ENCODE results near the gene NAA60. TPM values are rescaled to one million over a fixed set of nuclear protein-coding genes. Genes with fewer than 3 reads are reported as not detected.

Gene NAA60
- polyA plus RNA-seq, 6 donors from 2014 or later = 17.0 to 48.8 (median 31.5) TPM

- DNase-seq = no peak
- Mint-ChIP-seq H3K36me3 (peaks cover 9 to 19% of the 10 kb centered on the region in 2 donors), H3K27ac (peak overlapping the region in 2 of 6 donors; percentile 73 to 83), H3K27me3 (no peaks in the 10 kb centered on the region), H3K9me3 (no peaks in the 10 kb centered on the region), H3K4me3 (no peak overlapping the region), H3K4me1 (peaks cover 0 to 5% (median under 1%) of the 10 kb centered on the region in 3 donors)
- no peak for ATAC-seq (ENCODE audit: low read depth in 2 of 2)
Measured at GRCh38 chr16:3480901-3481695, 37.6 kb downstream of the NAA60 start.

GRCh38 chr16:3481696-3482658 is 38.5 kb downstream of the NAA60 start:
- Mint-ChIP-seq H3K4me3 (no peak overlapping the region), H3K9me3 (no peaks in the 10 kb centered on the region), H3K27ac (peak overlapping the region in 1 of 6 donors; percentile 86), H3K27me3 (no peaks in the 10 kb centered on the region), H3K36me3 (peaks cover 9 to 19% of the 10 kb centered on the region in 2 donors), H3K4me1 (peaks cover 0 to 4% (median 0%) of the 10 kb centered on the region in 3 donors)
- no peak for DNase-seq
- ATAC-seq (ENCODE audit: low read depth in 2 of 2) = no peak

- H3K36me3 Mint-ChIP-seq = peaks cover 9 to 19% of the 10 kb centered on the region in 2 donors
- H3K27ac Mint-ChIP-seq = peak overlapping the region in 1 of 6 donors; percentile 83
- peaks cover 0 to 4% (median 0%) of the 10 kb centered on the region in 3 donors for H3K4me1 Mint-ChIP-seq
Measured at GRCh38 chr16:3482659-3483241, 39.3 kb downstream of the NAA60 start.

GRCh38 chr16:3484318-3485096 is 41.0 kb downstream of the NAA60 start:
- no peaks in the 10 kb centered on the region for H3K27me3 Mint-ChIP-seq
- ATAC-seq (ENCODE audit: low read depth in 2 of 2) (no peak), DNase-seq (no peak)
- peaks cover 9 to 19% of the 10 kb centered on the region in 2 donors for H3K36me3 Mint-ChIP-seq
- H3K9me3 Mint-ChIP-seq = no peaks in the 10 kb centered on the region
- H3K27ac Mint-ChIP-seq = peak overlapping the region in 1 of 6 donors; percentile 33
- peak overlapping the region in 1 of 8 donors; percentile 15 for H3K4me3 Mint-ChIP-seq
- peaks cover 0 to 4% (median 0%) of the 10 kb centered on the region in 3 donors for H3K4me1 Mint-ChIP-seq

More at GRCh38 chr16:3482659-3483241, 39.3 kb downstream of the NAA60 start:
- DNase-seq = no peak
- Mint-ChIP-seq H3K27me3 (no peaks in the 10 kb centered on the region), H3K4me3 (no peak overlapping the region), H3K9me3 (no peaks in the 10 kb centered on the region)
- ATAC-seq (ENCODE audit: low read depth in 2 of 2) = no peak

DNA sequence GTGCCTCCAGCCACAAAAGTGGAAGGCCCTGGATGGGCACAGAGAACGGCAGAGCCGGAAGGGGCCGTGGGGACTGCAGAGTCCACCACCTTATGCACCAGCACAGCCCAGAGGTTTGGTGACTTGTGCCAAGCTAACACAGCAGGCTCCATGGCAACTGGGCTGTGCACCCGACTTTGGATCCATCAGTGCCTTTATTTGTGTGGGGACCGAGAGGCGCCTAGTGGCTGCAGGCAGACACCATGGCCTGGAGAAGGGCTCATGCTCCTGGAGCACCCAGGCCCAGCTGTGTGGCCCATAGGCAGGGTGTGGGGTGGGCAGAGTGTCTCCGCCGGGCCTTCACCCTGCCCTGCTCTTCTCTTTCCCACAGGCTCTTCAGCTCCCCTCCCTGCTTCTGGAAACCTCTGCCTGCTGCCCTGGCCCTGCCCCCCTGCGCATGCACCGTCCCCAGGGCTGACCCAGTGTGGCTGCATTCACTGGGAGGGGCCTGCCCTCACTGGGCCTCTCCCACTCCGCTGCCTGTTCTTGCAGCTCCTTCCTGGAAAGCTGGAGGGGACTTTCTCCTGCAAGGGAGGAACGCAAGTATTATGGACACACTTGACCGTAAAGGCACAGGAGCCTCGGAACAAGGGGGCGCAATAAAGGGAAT is 41.7 kb downstream of the NAA60 start:
- H3K9me3 Mint-ChIP-seq = no peaks in the 10 kb centered on the region
- DNase-seq (no peak), ATAC-seq (ENCODE audit: low read depth in 2 of 2) (no peak)
- peaks cover 9 to 19% of the 10 kb centered on the region in 2 donors for H3K36me3 Mint-ChIP-seq
- H3K27ac Mint-ChIP-seq = no peak overlapping the region
- no peaks in the 10 kb centered on the region for H3K27me3 Mint-ChIP-seq
- H3K4me3 Mint-ChIP-seq = no peak overlapping the region
- peaks cover 0 to 4% (median 0%) of the 10 kb centered on the region in 3 donors for H3K4me1 Mint-ChIP-seq

DNA sequence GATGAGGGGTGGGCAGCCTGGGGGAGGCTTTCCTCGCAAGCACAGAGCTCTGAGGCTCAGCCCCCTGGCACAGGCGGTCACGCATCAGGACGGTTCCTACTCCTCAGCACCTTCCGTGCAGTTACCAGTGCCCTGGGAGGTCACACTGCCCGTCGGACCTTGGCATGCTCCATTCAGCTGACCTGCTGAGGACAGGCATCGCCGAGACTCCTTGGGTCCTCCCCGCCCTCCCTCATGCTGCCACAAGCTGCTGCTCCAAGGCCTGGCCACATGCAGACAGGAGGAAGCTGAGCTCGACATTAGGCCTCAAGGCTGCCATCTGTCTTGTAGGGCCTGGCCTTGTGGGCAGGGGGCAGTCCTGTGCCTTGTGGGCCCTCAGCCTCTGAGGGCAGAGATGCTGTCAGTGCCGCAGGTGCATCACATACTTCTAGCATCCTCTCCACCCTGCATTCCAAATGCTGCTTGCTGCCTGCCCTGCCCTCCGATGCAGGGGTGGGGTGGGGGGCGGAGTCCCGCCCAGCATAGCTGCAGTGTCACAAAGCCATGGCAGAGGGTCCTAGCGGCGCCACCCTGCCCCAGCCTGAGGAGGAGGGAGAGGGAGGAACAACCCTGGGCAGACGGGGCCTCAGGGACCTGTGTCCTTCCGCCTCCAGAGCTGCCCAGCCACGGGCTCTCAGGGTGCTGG is 42.5 kb downstream of the NAA60 start:
- DNase-seq = no peak
- no peaks in the 10 kb centered on the region for H3K27me3 Mint-ChIP-seq
- H3K4me3 Mint-ChIP-seq = no peak overlapping the region
- ATAC-seq (ENCODE audit: low read depth in 2 of 2) = no peak
- no peaks in the 10 kb centered on the region for H3K9me3 Mint-ChIP-seq
- peaks cover 9 to 19% of the 10 kb centered on the region in 2 donors for H3K36me3 Mint-ChIP-seq
- peaks cover 0 to 4% (median 0%) of the 10 kb centered on the region in 3 donors for H3K4me1 Mint-ChIP-seq
- H3K27ac Mint-ChIP-seq = no peak overlapping the region

DNA sequence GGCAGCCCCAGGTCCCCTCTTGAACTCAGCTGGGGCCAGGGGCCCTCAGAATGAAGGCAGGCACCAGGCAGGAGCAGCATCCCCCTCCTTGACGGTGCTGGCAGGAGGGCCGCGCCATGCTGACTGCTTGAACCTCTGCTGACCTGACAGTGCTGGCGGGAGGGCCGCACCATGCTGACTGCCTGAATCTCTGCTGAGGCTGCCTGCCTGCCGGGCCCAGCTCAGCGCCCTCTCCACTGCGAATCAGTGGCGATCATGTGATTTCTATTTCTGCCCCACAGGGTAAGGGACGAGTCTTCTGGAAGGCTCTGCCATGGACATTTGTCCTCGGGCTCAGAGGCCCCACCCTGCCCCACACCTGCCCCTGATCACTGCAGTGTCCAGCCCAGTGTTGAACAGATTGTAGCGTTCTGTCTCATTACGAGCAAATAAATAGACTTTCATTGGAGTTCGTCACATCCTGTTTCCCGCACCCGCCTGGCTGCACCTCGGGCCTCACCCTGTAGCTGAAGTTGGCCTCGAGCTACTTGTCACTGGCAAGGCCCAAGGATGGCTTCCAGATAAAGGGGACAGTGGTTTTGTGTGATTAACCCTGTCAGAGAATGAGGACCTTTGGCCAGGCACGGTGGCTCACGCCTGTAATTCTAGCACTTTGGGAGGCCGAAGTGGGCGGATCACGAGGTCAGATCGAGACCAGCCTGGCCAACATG is 43.2 kb downstream of the NAA60 start:
- peaks cover 0 to 4% (median 0%) of the 10 kb centered on the region in 3 donors for H3K4me1 Mint-ChIP-seq
- no peak overlapping the region for H3K4me3 Mint-ChIP-seq
- H3K27me3 Mint-ChIP-seq = no peaks in the 10 kb centered on the region
- DNase-seq (no peak), ATAC-seq (ENCODE audit: low read depth in 2 of 2) (no peak)
- H3K27ac Mint-ChIP-seq = no peak overlapping the region
- no peaks in the 10 kb centered on the region for H3K9me3 Mint-ChIP-seq
- H3K36me3 Mint-ChIP-seq = peaks cover 9 to 19% of the 10 kb centered on the region in 2 donors

GRCh38 chr16:3487521-3488410 is 44.3 kb downstream of the NAA60 start:
- H3K27ac Mint-ChIP-seq = peak overlapping the region in 1 of 6 donors; percentile 63
- no peak for ATAC-seq (ENCODE audit: low read depth in 2 of 2)

GRCh38 chr16:3488801-3489200 is 45.3 kb downstream of the NAA60 start:
- H3K4me1 Mint-ChIP-seq = no peaks in the 10 kb centered on the region
- DNase-seq (no peak), ATAC-seq (ENCODE audit: low read depth in 2 of 2) (no peak)
- peak overlapping the region in 1 of 6 donors; percentile 44 for H3K27ac Mint-ChIP-seq
- H3K9me3 Mint-ChIP-seq = no peaks in the 10 kb centered on the region
- no peak overlapping the region for H3K4me3 Mint-ChIP-seq
- no peaks in the 10 kb centered on the region for H3K27me3 Mint-ChIP-seq
- H3K36me3 Mint-ChIP-seq = peaks cover 0 to under 1% of the 10 kb centered on the region in 2 donors

More at GRCh38 chr16:3487521-3488410, 44.3 kb downstream of the NAA60 start:
- Mint-ChIP-seq H3K4me3 (no peak overlapping the region), H3K36me3 (peaks cover 8 to 11% of the 10 kb centered on the region in 2 donors), H3K27me3 (no peaks in the 10 kb centered on the region), H3K9me3 (no peaks in the 10 kb centered on the region), H3K4me1 (peaks cover 0 to 2% (median 0%) of the 10 kb centered on the region in 3 donors)
- DNase-seq = no peak

GRCh38 chr16:3490911-3491629 is 47.6 kb downstream of the NAA60 start:
- H3K36me3 Mint-ChIP-seq = no peaks in the 10 kb centered on the region
- no peaks in the 10 kb centered on the region for H3K9me3 Mint-ChIP-seq
- H3K4me3 Mint-ChIP-seq = no peak overlapping the region
- H3K27ac Mint-ChIP-seq = peak overlapping the region in 1 of 6 donors; percentile 69
- no peaks in the 10 kb centered on the region for H3K27me3 Mint-ChIP-seq
- no peaks in the 10 kb centered on the region for H3K4me1 Mint-ChIP-seq
- no peak for DNase-seq
- ATAC-seq (ENCODE audit: low read depth in 2 of 2) = no peak

Measured in naive B cell (primary cell).